Glutamatergic neuron (in vitro differentiated cells): ENCODE measurements around the gene ANGPTL1. TPM values are rescaled to one million over a fixed set of nuclear protein-coding genes. Genes with fewer than 3 reads are reported as not detected.

Experiments used
- DNase-seq: peaks from one replicate; pipeline ENCODE4 v3.0.0; 2022
- H3K27ac Mint-ChIP-seq: one replicate; pipeline ENCODE4 v1.8.0; 2020; ENCODE audit warnings: mild to moderate bottlenecking, mixed read lengths, inconsistent platforms; ENCODE audit not compliant: unreplicated experiment
- H3K27me3 Mint-ChIP-seq: one replicate; pipeline ENCODE4 v1.8.0; 2020; ENCODE audit warnings: mild to moderate bottlenecking, moderate library complexity, mixed read lengths, inconsistent platforms; ENCODE audit not compliant: unreplicated experiment
- H3K36me3 Mint-ChIP-seq: one replicate; pipeline ENCODE4 v1.8.0; 2020; ENCODE audit warnings: mild to moderate bottlenecking, mixed read lengths, inconsistent platforms; ENCODE audit not compliant: unreplicated experiment
- H3K4me1 Mint-ChIP-seq: one replicate; pipeline ENCODE4 v1.8.0; 2020; ENCODE audit warnings: mild to moderate bottlenecking, low read depth, mixed read lengths, inconsistent platforms; ENCODE audit not compliant: unreplicated experiment
- H3K4me3 Mint-ChIP-seq: one replicate; pipeline ENCODE4 v1.8.0; 2020; ENCODE audit warnings: mild to moderate bottlenecking, mixed read lengths, inconsistent platforms; ENCODE audit not compliant: unreplicated experiment
- H3K9me3 Mint-ChIP-seq: one replicate; pipeline ENCODE4 v1.8.0; 2020; ENCODE audit warnings: mild to moderate bottlenecking, moderate library complexity, mixed read lengths, inconsistent platforms; ENCODE audit not compliant: unreplicated experiment
- CTCF ChIP-seq: fragments of 200-600 bp; sonication (generic); IDR thresholded peaks from one replicate; pipeline ENCODE4 v1.5.0; 2021; ENCODE audit not compliant: partially characterized antibody, unreplicated experiment
- total RNA-seq: library from RNA; stranded (reverse); fragmentation: NEBNext Ultra II Directional; extraction: Animal tissue kit (Norgen Biotek cat#: 25700); gene quantifications from one replicate; pipeline ENCODE4 v1.2.1, GENCODE V29; 2021; ENCODE audit not compliant: unreplicated experiment

Gene ANGPTL1
- total RNA-seq, 1 donor from 2014 or later: not detected

DNA sequence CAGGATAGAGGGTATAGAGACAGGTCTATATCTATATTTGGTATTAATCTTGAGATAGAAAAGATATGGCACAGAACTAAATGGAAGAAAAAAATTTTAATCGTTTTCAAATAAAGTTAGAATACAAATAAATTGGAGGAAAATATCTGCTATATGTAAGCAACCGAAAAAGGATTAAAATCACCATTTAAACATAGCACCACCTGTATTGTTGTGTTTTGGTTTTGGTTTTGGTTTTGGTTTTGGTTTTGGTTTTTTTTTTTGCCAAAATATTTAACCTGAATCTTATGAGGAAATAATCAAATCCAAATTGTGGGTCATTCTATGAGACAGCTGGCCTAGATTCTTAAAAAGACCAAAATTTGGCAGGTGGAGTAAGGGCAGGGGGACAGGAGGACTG is 28.5 kb upstream of the ANGPTL1 start:
- no peak overlapping the region for H3K27ac Mint-ChIP-seq
- peaks cover 6% of the 10 kb centered on the region for H3K36me3 Mint-ChIP-seq
- no peak for DNase-seq
- no peak overlapping the region for H3K4me3 Mint-ChIP-seq
- TF ChIP-seq CTCF: no peak
- H3K27me3 Mint-ChIP-seq: no peaks in the 10 kb centered on the region
- no peaks in the 10 kb centered on the region for H3K9me3 Mint-ChIP-seq
- no peaks in the 10 kb centered on the region for H3K4me1 Mint-ChIP-seq

GRCh38 chr1:178898401-178898800 is 27.5 kb upstream of the ANGPTL1 start:
- H3K27me3 Mint-ChIP-seq: no peaks in the 10 kb centered on the region
- H3K4me1 Mint-ChIP-seq: no peaks in the 10 kb centered on the region
- DNase-seq: no peak
- no peak overlapping the region for H3K4me3 Mint-ChIP-seq
- no peak overlapping the region for H3K27ac Mint-ChIP-seq
- no peak for TF ChIP-seq CTCF
- no peaks in the 10 kb centered on the region for H3K9me3 Mint-ChIP-seq
- peaks cover 6% of the 10 kb centered on the region for H3K36me3 Mint-ChIP-seq

DNA sequence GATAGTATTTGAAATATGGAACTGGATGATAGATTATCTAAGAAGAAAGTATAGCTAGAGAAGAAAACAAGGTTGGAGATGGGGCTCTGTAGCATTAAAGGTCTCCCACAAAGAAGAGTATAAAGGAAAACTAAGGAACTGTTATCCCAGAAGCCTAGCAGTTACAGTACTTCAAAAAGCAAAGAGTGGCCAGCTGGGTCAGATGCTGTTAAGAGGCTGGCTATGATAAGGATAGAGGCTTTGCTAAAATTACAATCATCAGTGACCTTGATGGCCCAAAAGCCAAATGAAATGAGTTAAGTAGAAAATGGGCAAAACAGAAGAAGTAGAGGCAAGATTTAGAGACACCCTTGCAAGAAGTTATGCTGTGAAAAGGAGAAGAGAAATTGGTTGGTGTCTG is 25.1 kb upstream of the ANGPTL1 start:
- no peak overlapping the region for H3K27ac Mint-ChIP-seq
- H3K4me3 Mint-ChIP-seq: no peak overlapping the region
- H3K4me1 Mint-ChIP-seq: no peaks in the 10 kb centered on the region
- no peak for TF ChIP-seq CTCF
- no peaks in the 10 kb centered on the region for H3K27me3 Mint-ChIP-seq
- peaks cover 6% of the 10 kb centered on the region for H3K36me3 Mint-ChIP-seq
- no peaks in the 10 kb centered on the region for H3K9me3 Mint-ChIP-seq
- no peak for DNase-seq

DNA sequence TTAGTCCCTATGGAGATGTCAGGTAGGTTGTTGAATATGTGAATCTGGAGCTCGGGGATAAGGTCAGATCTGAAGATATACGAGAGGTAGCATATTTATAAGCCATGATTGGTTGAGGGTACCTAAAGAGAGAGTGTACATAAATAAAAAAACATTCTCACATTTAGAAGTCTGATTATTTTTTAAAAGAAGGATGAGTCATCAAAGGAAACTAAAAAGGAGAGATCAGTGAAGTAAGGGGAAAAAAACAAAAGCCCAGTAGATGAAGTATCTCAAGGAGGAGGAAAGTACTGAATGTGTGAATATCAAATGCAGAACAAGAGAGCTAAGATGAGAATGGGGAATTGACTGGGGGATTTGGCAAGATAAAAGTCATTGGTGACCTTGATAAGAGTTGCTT is 15.7 kb upstream of the ANGPTL1 start:
- TF ChIP-seq CTCF: no peak
- no peak overlapping the region for H3K4me3 Mint-ChIP-seq
- no peak overlapping the region for H3K27ac Mint-ChIP-seq
- H3K4me1 Mint-ChIP-seq: no peaks in the 10 kb centered on the region
- H3K27me3 Mint-ChIP-seq: no peaks in the 10 kb centered on the region
- no peak for DNase-seq
- no peaks in the 10 kb centered on the region for H3K36me3 Mint-ChIP-seq
- H3K9me3 Mint-ChIP-seq: no peaks in the 10 kb centered on the region

DNA sequence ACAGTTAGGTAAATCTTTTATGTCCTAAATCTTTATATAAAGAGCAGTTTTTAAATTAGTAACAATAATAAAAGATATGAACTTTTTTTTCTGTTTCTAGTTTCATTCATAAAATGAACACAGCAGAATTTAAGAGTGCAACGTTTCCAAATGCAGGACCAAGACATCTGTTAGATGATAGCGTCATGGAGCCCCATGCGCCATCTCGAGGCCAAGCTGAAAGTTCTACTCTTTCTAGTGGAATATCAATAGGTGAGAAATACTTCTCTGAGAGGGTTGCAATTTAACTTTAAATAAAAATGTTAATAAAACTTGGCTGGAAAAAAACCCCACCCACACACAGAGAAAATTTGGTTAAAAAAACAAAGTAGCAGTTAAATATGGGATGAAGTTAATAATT is 15.0 kb upstream of the ANGPTL1 start:
- H3K27me3 Mint-ChIP-seq: no peaks in the 10 kb centered on the region
- H3K36me3 Mint-ChIP-seq: no peaks in the 10 kb centered on the region
- TF ChIP-seq CTCF: no peak
- H3K4me1 Mint-ChIP-seq: no peaks in the 10 kb centered on the region
- no peak for DNase-seq
- H3K27ac Mint-ChIP-seq: no peak overlapping the region
- H3K9me3 Mint-ChIP-seq: no peaks in the 10 kb centered on the region
- H3K4me3 Mint-ChIP-seq: no peak overlapping the region
